Measurements from ENCODE around the gene RMC1. TPM values are rescaled to one million over a fixed set of nuclear protein-coding genes. Genes with fewer than 3 reads are reported as not detected.
"Not testable (repeated sequence)": the region's sequence is repeated elsewhere in the genome, so short reads cannot be mapped to it uniquely, and the experiment has no call there.

Gene RMC1
- total RNA-seq, 2 experiments from 2014 or later, result 32.8 to 36.2 TPM

GRCh38 chr18:23552505-23552904, 49.2 kb downstream of the RMC1 start:
- Histone ChIP-seq H4K20me1 (ENCODE audit: insufficient read depth, low read length) (no peaks in the 10 kb centered on the region), H3K4me3 (ENCODE audit: low read depth, low read length, poor library complexity, severe bottlenecking) (no peak overlapping the region), H2AFZ (ENCODE audit: low read length) (no peak overlapping the region), H3K4me2 (ENCODE audit: low read length) (no peak overlapping the region), H3K9me2 (ENCODE audit: insufficient read depth, low read length) (no peaks in the 10 kb centered on the region), H3K9me3 (ENCODE audit: low read length) (no peaks in the 10 kb centered on the region), H3K79me2 (ENCODE audit: insufficient read depth, low read depth, low read length) (no peaks in the 10 kb centered on the region), H3K36me3 (ENCODE audit: insufficient read depth, low read length) (peaks cover 86% of the 10 kb centered on the region), H3K4me1 (ENCODE audit: insufficient read depth, low read length, poor library complexity, severe bottlenecking) (no peaks in the 10 kb centered on the region), H3K27ac (ENCODE audit: low read depth, low read length, poor library complexity, severe bottlenecking) (no peak overlapping the region)
- no peak for DNase-seq (ENCODE audit: low spot score)
- ChIA-PET CTCF (ENCODE audit: unreplicated experiment) (no interaction called here), POLR2A (no interaction called here)
- intact Hi-C loops (cut with micrococcal nuclease; ENCODE audit: unreplicated experiment), result no loop called here
- TF ChIP-seq CTCF (conservative IDR thresholded peaks at IDR 0.05; ENCODE audit: low read length) (no peak), EZH2phosphoT487 (IDR thresholded peaks at IDR 0.05; ENCODE audit: borderline replicate concordance, low read depth, low read length) (no peak)
- no TSS peak for BruUV-seq (replicated peaks)

GRCh38 chr18:23553887-23554286, 50.6 kb downstream of the RMC1 start:
- H2AFZ ChIP-seq (ENCODE audit: low read length), result no peak overlapping the region
- no peaks in the 10 kb centered on the region for H4K20me1 ChIP-seq (ENCODE audit: insufficient read depth, low read length)
- no peaks in the 10 kb centered on the region for H3K79me2 ChIP-seq (ENCODE audit: insufficient read depth, low read depth, low read length)
- no peak overlapping the region for H3K4me2 ChIP-seq (ENCODE audit: low read length)
- H3K4me1 ChIP-seq (ENCODE audit: insufficient read depth, low read length, poor library complexity, severe bottlenecking), result no peaks in the 10 kb centered on the region
- intact Hi-C loops (cut with micrococcal nuclease; ENCODE audit: unreplicated experiment), result no loop called here
- CTCF ChIA-PET (ENCODE audit: unreplicated experiment), result interaction anchor here (0.5 kb wide), 1 partner anchor 60 kb away, joined by 3 read pairs; no protein-coding TSS in a partner anchor
- peaks cover 83% of the 10 kb centered on the region for H3K36me3 ChIP-seq (ENCODE audit: insufficient read depth, low read length)
- H3K9me3 ChIP-seq (ENCODE audit: low read length), result no peaks in the 10 kb centered on the region
- H3K4me3 ChIP-seq (ENCODE audit: low read depth, low read length, poor library complexity, severe bottlenecking), result no peak overlapping the region
- BruUV-seq (replicated peaks), result no TSS peak
- TF ChIP-seq CTCF (conservative IDR thresholded peaks at IDR 0.05; ENCODE audit: low read length) (no peak), EZH2phosphoT487 (IDR thresholded peaks at IDR 0.05; ENCODE audit: borderline replicate concordance, low read depth, low read length) (no peak)
- no peaks in the 10 kb centered on the region for H3K9me2 ChIP-seq (ENCODE audit: insufficient read depth, low read length)
- H3K27ac ChIP-seq (ENCODE audit: low read depth, low read length, poor library complexity, severe bottlenecking), result no peak overlapping the region
- POLR2A ChIA-PET, result interaction anchor here (0.5 to 1.0 kb wide), 3 partner anchors 17 to 371 kb away, joined by 3 to 4 read pairs (median 3); no protein-coding TSS in a partner anchor
- DNase-seq (ENCODE audit: low spot score), result no peak

GRCh38 chr18:23556145-23556780, 53.0 kb downstream of the RMC1 start:
- intact Hi-C loops (cut with micrococcal nuclease; ENCODE audit: unreplicated experiment), result no loop called here
- Histone ChIP-seq H3K4me3 (ENCODE audit: low read depth, low read length, poor library complexity, severe bottlenecking) (no peak overlapping the region), H4K20me1 (ENCODE audit: insufficient read depth, low read length) (no peaks in the 10 kb centered on the region), H3K9me3 (ENCODE audit: low read length) (no peaks in the 10 kb centered on the region), H3K27ac (ENCODE audit: low read depth, low read length, poor library complexity, severe bottlenecking) (no peak overlapping the region), H2AFZ (ENCODE audit: low read length) (no peak overlapping the region), H3K79me2 (ENCODE audit: insufficient read depth, low read depth, low read length) (no peaks in the 10 kb centered on the region), H3K36me3 (ENCODE audit: insufficient read depth, low read length) (peaks cover 95% of the 10 kb centered on the region), H3K4me2 (ENCODE audit: low read length) (no peak overlapping the region), H3K9me2 (ENCODE audit: insufficient read depth, low read length) (no peaks in the 10 kb centered on the region), H3K4me1 (ENCODE audit: insufficient read depth, low read length, poor library complexity, severe bottlenecking) (no peaks in the 10 kb centered on the region)
- BruUV-seq (replicated peaks), result no TSS peak
- no peak for DNase-seq (ENCODE audit: low spot score)
- CTCF ChIA-PET (ENCODE audit: unreplicated experiment), result no interaction called here
- POLR2A ChIA-PET, result no interaction called here
- TF ChIP-seq CTCF (conservative IDR thresholded peaks at IDR 0.05; ENCODE audit: low read length), result no peak
- no peak for TF ChIP-seq EZH2phosphoT487 (IDR thresholded peaks at IDR 0.05; ENCODE audit: borderline replicate concordance, low read depth, low read length)

- H3K9me3 ChIP-seq (ENCODE audit: low read length); DNase-seq (ENCODE audit: low spot score); H3K9me2 ChIP-seq (ENCODE audit: insufficient read depth, low read length); H3K27ac ChIP-seq (ENCODE audit: low read depth, low read length, poor library complexity, severe bottlenecking); CTCF ChIA-PET (ENCODE audit: unreplicated experiment); H2AFZ ChIP-seq (ENCODE audit: low read length); BruUV-seq (replicated peaks); H3K79me2 ChIP-seq (ENCODE audit: insufficient read depth, low read depth, low read length); H3K4me3 ChIP-seq (ENCODE audit: low read depth, low read length, poor library complexity, severe bottlenecking); H4K20me1 ChIP-seq (ENCODE audit: insufficient read depth, low read length); intact Hi-C loops (cut with micrococcal nuclease; ENCODE audit: unreplicated experiment); H3K4me2 ChIP-seq (ENCODE audit: low read length); H3K4me1 ChIP-seq (ENCODE audit: insufficient read depth, low read length, poor library complexity, severe bottlenecking): not testable (repeated sequence)
- POLR2A ChIA-PET, result interaction anchor here (0.7 to 0.8 kb wide), 3 partner anchors 22 to 379 kb away, joined by 3 read pairs; no protein-coding TSS in a partner anchor
- H3K36me3 ChIP-seq (ENCODE audit: insufficient read depth, low read length), result peaks cover 94% of the 10 kb centered on the region
Measured at GRCh38 chr18:23557511-23557910, 54.2 kb downstream of the RMC1 start.
